Lower lobe of right lung (tissue), 2 donors: ENCODE results near the gene HLA-DPB1. TPM values are rescaled to one million over a fixed set of nuclear protein-coding genes. Genes with fewer than 3 reads are reported as not detected.

Experiments used
- ATAC-seq, 2 donors: fragments of 200-7000 bp; cut with Tn5 transposase; one replicate each; pipeline ENCODE4 v1.9.1; 2020 to 2022; ENCODE audit warnings: mild to moderate bottlenecking in 2 of 2, moderate library complexity in 2 of 2
- DNase-seq: peaks from one replicate; pipeline ENCODE4 v3.0.0-alpha.2; 2020
- H3K27ac ChIP-seq: fragments of 200-600 bp; one replicate; pipeline ENCODE4 v1.8.0; 2022
- H3K27me3 ChIP-seq: fragments of 200-600 bp; one replicate; pipeline ENCODE4 v1.8.0; 2022; ENCODE audit warnings: low read depth
- H3K36me3 ChIP-seq: fragments of 200-600 bp; one replicate; pipeline ENCODE4 v1.8.0; 2022; ENCODE audit warnings: mild to moderate bottlenecking
- H3K4me1 ChIP-seq: fragments of 200-600 bp; one replicate; pipeline ENCODE4 v1.8.0; 2022
- H3K4me3 ChIP-seq: fragments of 200-600 bp; one replicate; pipeline ENCODE4 v1.8.0; 2022; ENCODE audit warnings: mild to moderate bottlenecking
- H3K9me3 ChIP-seq: fragments of 200-600 bp; one replicate; pipeline ENCODE4 v1.8.0; 2022
- CTCF ChIP-seq: fragments of 200-600 bp; IDR thresholded peaks from one replicate; pipeline ENCODE4 v1.8.0; 2022; ENCODE audit warnings: antibody characterized with exemption, mild to moderate bottlenecking
- intact Hi-C: fragments of 100-400 bp; cut with DNase I; formaldehyde crosslinking; loops from one replicate; pipeline ENCODE4 v1.11.0; 2022
- total RNA-seq: library from RNA; stranded (reverse); fragmentation: NEBNext Ultra II Directional; extraction: Animal tissue kit (Norgen Biotek cat#: 25700); gene quantifications from one replicate; pipeline ENCODE4 v1.2.1, GENCODE V29; 2021
- donor health status: DM: no; HTN: yes; CAD: no; lungs with severe emphysema.

Gene HLA-DPB1
- total RNA-seq, 1 donor from 2014 or later = 483 TPM

GRCh38 chr6:33036535-33036934 is 39.3 kb upstream of the HLA-DPB1 start:
- intact Hi-C loops = no loop called here
- H3K36me3 ChIP-seq = no peaks in the 10 kb centered on the region
- H3K4me3 ChIP-seq = no peak overlapping the region
- ATAC-seq = no peak
- TF ChIP-seq CTCF = no peak
- no peaks in the 10 kb centered on the region for H3K4me1 ChIP-seq
- no peak for DNase-seq
- no peak overlapping the region for H3K27ac ChIP-seq
- H3K27me3 ChIP-seq = no peaks in the 10 kb centered on the region
- no peaks in the 10 kb centered on the region for H3K9me3 ChIP-seq

- no peaks in the 10 kb centered on the region for H3K9me3 ChIP-seq
- H3K36me3 ChIP-seq = no peaks in the 10 kb centered on the region
- no peak overlapping the region for H3K27ac ChIP-seq
- no peaks in the 10 kb centered on the region for H3K4me1 ChIP-seq
- no peak for TF ChIP-seq CTCF
- H3K4me3 ChIP-seq = no peak overlapping the region
- ATAC-seq (no peak), DNase-seq (no peak)
- H3K27me3 ChIP-seq = no peaks in the 10 kb centered on the region
- intact Hi-C loops = no loop called here
Measured at GRCh38 chr6:33040157-33040556, 35.6 kb upstream of the HLA-DPB1 start.

DNA sequence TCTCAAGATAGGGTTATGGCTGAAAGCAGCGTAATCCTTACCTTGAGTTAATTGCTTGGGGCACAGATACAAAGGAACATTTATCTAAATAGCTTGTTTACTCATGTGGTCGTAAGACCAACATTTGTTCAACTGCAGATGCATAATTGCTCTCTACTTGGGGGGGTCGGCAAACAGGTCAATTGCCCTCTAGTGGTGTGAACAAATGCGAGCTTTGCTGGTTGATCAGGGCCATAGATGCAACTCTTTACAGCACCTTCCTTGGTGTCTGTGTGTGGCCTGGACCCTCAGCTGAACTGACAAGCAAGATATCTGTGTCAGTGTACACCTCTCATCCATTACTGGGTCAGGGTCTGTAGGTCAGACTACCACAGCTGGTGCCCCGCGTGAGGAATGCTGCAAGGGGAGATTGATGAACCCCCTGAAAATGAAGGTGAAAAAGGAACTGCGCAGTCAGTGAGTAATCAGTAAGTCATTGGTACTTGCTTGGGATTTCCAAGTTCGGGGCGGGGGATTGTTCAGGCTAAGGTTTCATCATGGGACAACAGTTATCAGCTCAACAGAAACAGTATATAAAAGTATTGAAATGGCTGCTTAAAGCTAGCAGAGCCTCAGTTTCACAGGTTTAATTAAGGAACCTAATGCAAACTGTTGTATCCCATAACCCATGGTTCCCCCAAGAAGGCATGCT is 26.3 kb upstream of the HLA-DPB1 start:
- ATAC-seq (no peak), DNase-seq (no peak)
- H3K4me3 ChIP-seq = no peak overlapping the region
- peak; percentile 20 for TF ChIP-seq CTCF
- no peaks in the 10 kb centered on the region for H3K9me3 ChIP-seq
- no peaks in the 10 kb centered on the region for H3K27me3 ChIP-seq
- H3K27ac ChIP-seq = no peak overlapping the region
- H3K36me3 ChIP-seq = no peaks in the 10 kb centered on the region
- intact Hi-C loops = no loop called here
- no peaks in the 10 kb centered on the region for H3K4me1 ChIP-seq

DNA sequence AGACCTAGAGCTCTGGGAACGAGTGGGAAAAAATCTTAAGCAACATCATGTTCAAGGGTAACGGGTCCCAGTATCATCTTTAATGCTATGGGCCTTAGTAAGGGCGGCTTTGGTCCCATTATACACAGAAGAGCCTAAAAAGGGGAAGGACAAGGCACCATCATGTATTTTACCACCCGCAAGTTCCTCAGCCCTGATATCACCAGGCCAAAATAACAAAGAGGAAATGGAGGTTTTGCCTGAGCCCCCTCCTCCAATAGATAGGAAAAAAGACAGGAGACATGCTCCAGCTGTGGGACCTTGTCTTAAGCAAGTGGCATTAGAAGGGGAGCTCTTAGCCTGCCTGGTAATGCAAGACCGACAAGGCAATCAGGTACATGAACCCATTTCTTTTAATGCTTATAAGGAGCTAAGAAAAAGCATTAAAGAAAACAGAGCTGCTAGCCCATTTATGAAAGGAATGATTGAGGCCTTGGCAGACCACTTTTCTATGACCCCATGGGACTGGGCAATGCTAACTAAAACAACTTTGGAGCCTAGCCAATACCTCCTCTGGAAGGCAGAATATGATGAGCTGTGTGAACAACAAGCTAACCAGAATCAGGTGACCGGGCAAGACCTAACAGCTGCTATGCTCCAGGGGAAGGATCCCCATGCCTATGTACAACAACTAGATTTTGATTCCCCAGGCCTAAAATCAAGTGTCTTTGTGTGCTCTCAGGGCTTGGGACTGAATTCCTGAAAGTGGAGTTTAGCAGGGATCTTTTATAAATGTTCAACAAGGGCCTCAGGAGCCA is 25.6 kb upstream of the HLA-DPB1 start:
- ATAC-seq = peak in 1 of 2 donors; percentile 32
- intact Hi-C loops = no loop called here
- Histone ChIP-seq H3K27ac (no peak overlapping the region), H3K4me3 (no peak overlapping the region), H3K4me1 (no peaks in the 10 kb centered on the region), H3K27me3 (no peaks in the 10 kb centered on the region), H3K9me3 (no peaks in the 10 kb centered on the region), H3K36me3 (no peaks in the 10 kb centered on the region)
- TF ChIP-seq CTCF = no peak
- DNase-seq = no peak

- ATAC-seq = no peak
- Histone ChIP-seq H3K4me1 (no peaks in the 10 kb centered on the region), H3K27ac (no peak overlapping the region), H3K36me3 (no peaks in the 10 kb centered on the region), H3K9me3 (no peaks in the 10 kb centered on the region), H3K27me3 (no peaks in the 10 kb centered on the region), H3K4me3 (no peak overlapping the region)
- no peak for TF ChIP-seq CTCF
- DNase-seq = no peak
- intact Hi-C loops = no loop called here
Measured at GRCh38 chr6:33052627-33053026, 23.2 kb upstream of the HLA-DPB1 start.
